ENCODE measurements around the gene KRT26.

KRT26 gene

GRCh38 chr17:40794466-40794865 lies 22.5 kb upstream of the KRT26 start:
- Histone ChIP-seq H3K9me3 (ENCODE audit: control insufficient read depth, insufficient read depth, low read depth, low read length) (no peaks in the 10 kb centered on the region), H3K4me3 (ENCODE audit: low read depth, low read length) (no peak overlapping the region), H3K36me3 (ENCODE audit: control insufficient read depth in 2 of 2, insufficient read depth in 1 of 2, low read length in 2 of 2) (no peaks in the 10 kb centered on the region), H3K4me1 (ENCODE audit: control insufficient read depth, insufficient read depth, low read length) (no peaks in the 10 kb centered on the region), H3K27ac (ENCODE audit: extremely low read depth, low read depth, low read length) (no peak overlapping the region)
- ChIA-PET POLR2A (no interaction called here), CTCF (interaction anchor here (0.8 to 1.5 kb wide), 3 partner anchors 175 to 754 kb away, joined by 3 to 4 read pairs (median 3); no protein-coding TSS in a partner anchor)
- TF ChIP-seq ZNF37A (tag by site-specific recombination; IDR thresholded peaks at IDR 0.05) (no peak), ZNF843 (tag by site-specific recombination; IDR thresholded peaks at IDR 0.05) (no peak), ZNF501 (tag by site-specific recombination; IDR thresholded peaks at IDR 0.05) (no peak), ZNF202 (tag by site-specific recombination; IDR thresholded peaks at IDR 0.05; ENCODE audit: borderline replicate concordance) (no peak), HIC1 (tag by site-specific recombination; IDR thresholded peaks at IDR 0.05) (no peak), ZBTB1 (tag by site-specific recombination; IDR thresholded peaks at IDR 0.05) (no peak), PRDM4 (tag by site-specific recombination; IDR thresholded peaks at IDR 0.05) (no peak), ZXDB (tag by site-specific recombination; IDR thresholded peaks at IDR 0.05) (no peak), ZNF404 (tag by site-specific recombination; IDR thresholded peaks at IDR 0.05) (no peak), SETDB1 (IDR thresholded peaks at IDR 0.05; ENCODE audit: insufficient read length, low read length) (no peak), ZNF521 (tag by site-specific recombination; IDR thresholded peaks at IDR 0.05) (no peak), ZNF473 (tag by site-specific recombination; IDR thresholded peaks at IDR 0.05) (no peak), ZNF132 (tag by site-specific recombination; IDR thresholded peaks at IDR 0.05; ENCODE audit: borderline replicate concordance) (no peak), ZNF660 (tag by site-specific recombination; IDR thresholded peaks at IDR 0.05) (no peak), HOXD13 (CRISPR knock-in tag; IDR thresholded peaks at IDR 0.05; ENCODE audit: borderline replicate concordance) (no peak), OSR2 (tag by site-specific recombination; IDR thresholded peaks at IDR 0.05) (no peak), ZNF138 (tag by site-specific recombination; IDR thresholded peaks at IDR 0.05; ENCODE audit: borderline replicate concordance) (no peak), ZNF621 (tag by site-specific recombination; IDR thresholded peaks at IDR 0.05) (no peak), ZNF514 (tag by site-specific recombination; IDR thresholded peaks at IDR 0.05) (no peak), ZNF600 (tag by site-specific recombination; IDR thresholded peaks at IDR 0.05) (no peak)

GRCh38 chr17:40793832-40794231 lies 21.8 kb upstream of the KRT26 start:
- H3K4me1 ChIP-seq (ENCODE audit: control insufficient read depth, insufficient read depth, low read length) = no peaks in the 10 kb centered on the region
- H3K36me3 ChIP-seq (ENCODE audit: control insufficient read depth in 2 of 2, insufficient read depth in 1 of 2, low read length in 2 of 2) = no peaks in the 10 kb centered on the region
- ChIA-PET POLR2A (no interaction called here), CTCF (interaction anchor here (0.6 to 3.3 kb wide), 6 partner anchors 18 to 755 kb away, joined by 3 to 20 read pairs (median 4); no protein-coding TSS in a partner anchor)
- no peak overlapping the region for H3K4me3 ChIP-seq (ENCODE audit: low read depth, low read length)
- no peak overlapping the region for H3K27ac ChIP-seq (ENCODE audit: extremely low read depth, low read depth, low read length)
- no peaks in the 10 kb centered on the region for H3K9me3 ChIP-seq (ENCODE audit: control insufficient read depth, insufficient read depth, low read depth, low read length)
- TF ChIP-seq KLF9 (tag by site-specific recombination; IDR thresholded peaks at IDR 0.05; ENCODE audit: low read depth) (no peak), ZNF311 (tag by site-specific recombination; IDR thresholded peaks at IDR 0.05; ENCODE audit: borderline replicate concordance) (no peak), TSHZ1 (tag by site-specific recombination; IDR thresholded peaks at IDR 0.05; ENCODE audit: borderline replicate concordance) (no peak), KLF8 (tag by site-specific recombination; IDR thresholded peaks at IDR 0.05) (no peak), ZNF248 (tag by site-specific recombination; IDR thresholded peaks at IDR 0.05) (no peak), ZNF707 (tag by site-specific recombination; IDR thresholded peaks at IDR 0.05) (no peak), ZNF664 (tag by site-specific recombination; IDR thresholded peaks at IDR 0.05) (no peak), TCF7L2 (IDR thresholded peaks at IDR 0.05; ENCODE audit: borderline replicate concordance, low read depth, low read length) (no peak), ZNF37A (tag by site-specific recombination; IDR thresholded peaks at IDR 0.05) (no peak), ZNF18 (tag by site-specific recombination; IDR thresholded peaks at IDR 0.05) (no peak)

Data from HEK293 (cell line).